ENCODE results near the gene CYTL1.

Gene CYTL1

GRCh38 chr4:5045097-5045496 is 25.8 kb upstream of the CYTL1 start:
- TF ChIP-seq CTCF (IDR thresholded peaks at IDR 0.05; ENCODE audit: insufficient read depth, low read length, poor library complexity, severe bottlenecking), result no peak
- no peak for DNase-seq (ENCODE audit: extremely low read depth, insufficient read length)
- H3K4me3 ChIP-seq (replicated peaks; ENCODE audit: low read depth, low read length), result no peak overlapping the region
- no peaks in the 10 kb centered on the region for H3K36me3 ChIP-seq (ENCODE audit: control insufficient read depth, insufficient read depth, low read length)
- 0 out of 2 replicates have a peak, but pooled peaks cover 1% of the 10 kb centered on the region for H3K27me3 ChIP-seq (replicated peaks; ENCODE audit: control insufficient read depth, insufficient read depth, low read length)

GRCh38 chr4:5044341-5044740 is 25.1 kb upstream of the CYTL1 start:
- no peak for TF ChIP-seq CTCF (IDR thresholded peaks at IDR 0.05; ENCODE audit: insufficient read depth, low read length, poor library complexity, severe bottlenecking)
- Histone ChIP-seq H3K36me3 (ENCODE audit: control insufficient read depth, insufficient read depth, low read length) (no peaks in the 10 kb centered on the region), H3K4me3 (replicated peaks; ENCODE audit: low read depth, low read length) (no peak overlapping the region), H3K27me3 (replicated peaks; ENCODE audit: control insufficient read depth, insufficient read depth, low read length) (0 out of 2 replicates have a peak, but pooled peaks cover 1% of the 10 kb centered on the region)
- no peak for DNase-seq (ENCODE audit: extremely low read depth, insufficient read length)

DNA sequence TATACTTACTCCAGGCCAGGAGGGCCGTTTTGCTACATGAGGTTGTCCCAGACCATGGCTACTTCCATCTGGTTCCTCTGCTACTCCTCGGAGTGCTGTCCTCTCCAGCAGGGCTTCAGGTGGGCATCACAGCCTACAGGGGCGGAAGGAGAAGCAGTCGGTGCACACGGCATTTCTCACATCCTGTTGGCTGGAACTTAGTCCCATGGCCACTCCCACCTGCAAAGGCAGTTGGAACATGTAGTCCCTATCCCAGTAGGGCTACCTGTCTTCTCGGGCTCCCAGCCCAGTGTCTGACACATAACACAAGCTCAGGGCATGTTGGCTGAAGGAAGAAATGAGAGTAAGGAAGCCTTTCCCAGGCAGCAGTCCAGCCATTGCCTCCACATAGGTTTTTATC is 24.3 kb upstream of the CYTL1 start:
- no peak for TF ChIP-seq CTCF (IDR thresholded peaks at IDR 0.05; ENCODE audit: insufficient read depth, low read length, poor library complexity, severe bottlenecking)
- Histone ChIP-seq H3K27me3 (replicated peaks; ENCODE audit: control insufficient read depth, insufficient read depth, low read length) (no peaks in the 10 kb centered on the region), H3K4me3 (replicated peaks; ENCODE audit: low read depth, low read length) (no peak overlapping the region), H3K36me3 (ENCODE audit: control insufficient read depth, insufficient read depth, low read length) (no peaks in the 10 kb centered on the region)
- DNase-seq (ENCODE audit: extremely low read depth, insufficient read length), result no peak

- TF ChIP-seq CTCF (IDR thresholded peaks at IDR 0.05; ENCODE audit: insufficient read depth, low read length, poor library complexity, severe bottlenecking), result no peak
- no peak for DNase-seq (ENCODE audit: extremely low read depth, insufficient read length)
Observed at GRCh38 chr4:5041699-5042098, 22.4 kb upstream of the CYTL1 start.

DNA sequence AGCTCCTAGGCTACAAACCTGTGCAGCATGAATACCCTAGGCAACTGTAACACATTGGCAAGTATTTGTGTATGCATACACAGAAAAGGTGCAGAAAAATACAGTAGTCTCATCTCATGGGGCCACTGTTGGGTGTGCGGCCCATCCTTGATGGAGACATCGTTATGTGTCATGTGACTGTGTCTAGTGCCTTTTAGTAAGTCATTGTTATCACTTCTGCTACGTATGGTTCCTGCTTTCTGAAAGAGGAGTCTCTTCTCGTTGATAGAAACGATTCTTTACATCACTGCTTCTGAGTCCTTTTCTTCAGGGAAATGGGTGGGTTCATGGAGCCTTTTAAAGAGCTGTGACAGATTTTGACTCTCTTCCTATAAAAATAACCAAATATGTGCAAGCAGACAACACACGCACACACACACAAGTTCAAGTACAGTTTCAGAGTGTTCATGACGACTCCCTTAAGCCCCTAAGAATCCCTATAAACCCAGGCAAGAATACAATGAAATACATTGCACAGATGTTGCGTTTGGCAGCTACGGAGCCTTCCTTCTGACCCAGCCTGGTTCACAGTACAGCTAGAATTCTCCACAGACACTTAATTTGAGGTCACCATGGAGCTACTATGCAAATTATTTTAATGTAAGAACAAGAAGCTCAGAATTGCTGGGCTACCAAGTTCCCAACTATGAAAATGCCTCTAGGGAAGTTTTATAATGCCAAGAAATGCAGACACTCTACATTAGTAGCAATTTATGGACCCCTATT is 21.8 kb upstream of the CYTL1 start:
- H3K27me3 ChIP-seq (replicated peaks; ENCODE audit: control insufficient read depth, insufficient read depth, low read length), result no peaks in the 10 kb centered on the region
- no peak overlapping the region for H3K4me3 ChIP-seq (replicated peaks; ENCODE audit: low read depth, low read length)
- DNase-seq (ENCODE audit: extremely low read depth, insufficient read length), result no peak
- no peak for TF ChIP-seq CTCF (IDR thresholded peaks at IDR 0.05; ENCODE audit: insufficient read depth, low read length, poor library complexity, severe bottlenecking)
- no peaks in the 10 kb centered on the region for H3K36me3 ChIP-seq (ENCODE audit: control insufficient read depth, insufficient read depth, low read length)

More at GRCh38 chr4:5041699-5042098, 22.4 kb upstream of the CYTL1 start:
- Histone ChIP-seq H3K27me3 (replicated peaks; ENCODE audit: control insufficient read depth, insufficient read depth, low read length) (no peaks in the 10 kb centered on the region), H3K4me3 (replicated peaks; ENCODE audit: low read depth, low read length) (no peak overlapping the region), H3K36me3 (ENCODE audit: control insufficient read depth, insufficient read depth, low read length) (no peaks in the 10 kb centered on the region)
